DND-41 (cell line): ENCODE measurements around the gene AANAT.

Source experiments
- CTCF ChIP-seq: IDR thresholded peaks from 2 replicates; pipeline ENCODE4 v1.5.1; 2012; ENCODE audit warnings: borderline replicate concordance, low read length, moderate library complexity, mild to moderate bottlenecking; ENCODE audit not compliant: poor library complexity, severe bottlenecking; ENCODE audit errors: extremely low read depth
- EZH2 ChIP-seq: IDR thresholded peaks from 3 replicates; pipeline ENCODE4 v1.6.1; 2012; ENCODE audit warnings: borderline replicate concordance, low read depth, mild to moderate bottlenecking, moderate library complexity, low read length, inconsistent platforms; ENCODE audit not compliant: severe bottlenecking

- TF ChIP-seq CTCF, result no peak
- no peak for TF ChIP-seq EZH2
Measured at GRCh38 chr17:76422860-76423259, 44.5 kb upstream of the AANAT start.
